ENCODE data around the gene SAMHD1.
"Not testable (repeated sequence)": the region's sequence is repeated elsewhere in the genome, so short reads cannot be mapped to it uniquely, and the experiment has no call there.

SAMHD1 gene

DNA sequence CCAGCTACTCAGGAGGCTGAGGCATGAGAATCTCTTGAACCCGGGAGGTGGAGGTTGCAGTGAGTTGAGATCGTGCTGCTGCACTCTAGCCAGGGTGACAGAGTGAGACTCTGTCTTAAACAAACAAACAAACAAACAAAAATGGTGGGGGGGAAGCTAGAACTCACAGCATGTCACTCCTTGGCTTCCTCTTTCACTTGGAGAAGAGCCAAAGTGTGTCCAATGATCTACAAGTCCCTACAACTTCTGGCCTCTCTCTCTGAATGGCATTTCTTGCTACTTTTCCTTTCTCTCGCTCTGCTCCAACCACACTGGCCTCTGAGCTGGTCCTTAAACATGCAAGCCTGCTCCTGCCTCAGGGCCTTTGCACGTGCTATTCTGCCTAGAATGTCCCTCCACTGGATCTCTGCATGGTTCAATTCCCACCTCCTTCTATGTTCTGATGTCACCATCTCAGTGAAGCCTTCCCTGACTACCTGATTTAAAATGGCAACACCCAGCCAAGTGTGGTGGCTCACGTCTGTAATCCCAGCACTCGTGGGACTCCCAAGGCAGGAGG, 67.5 kb downstream of the SAMHD1 start:
- CTCF ChIA-PET, result interaction anchor here (1.1 to 1.5 kb wide), 2 partner anchors 30 to 36 kb away, joined by 3 read pairs; no protein-coding TSS in a partner anchor
- no peak overlapping the region for H3K27ac Mint-ChIP-seq
- H3K4me1 Mint-ChIP-seq, result peaks cover 6% of the 10 kb centered on the region

GRCh38 chr20:36881888-36882287, 69.6 kb downstream of the SAMHD1 start:
- Mint-ChIP-seq H3K4me1 (peaks cover 3% of the 10 kb centered on the region), H3K27me3 (no peaks in the 10 kb centered on the region), H3K4me3 (no peak overlapping the region), H3K27ac (no peak overlapping the region), H3K36me3 (peaks cover 8% of the 10 kb centered on the region), H3K9me3 (no peaks in the 10 kb centered on the region)
- CTCF ChIA-PET, result interaction anchor here (0.6 to 1.8 kb wide), 4 partner anchors 46 to 237 kb away, joined by 3 to 7 read pairs (median 4); no protein-coding TSS in a partner anchor
- DNase-seq, result no peak

More for the DNA sequence above, 67.5 kb downstream of the SAMHD1 start:
- H3K27me3 Mint-ChIP-seq, result no peaks in the 10 kb centered on the region
- peaks cover 14% of the 10 kb centered on the region for H3K36me3 Mint-ChIP-seq
- DNase-seq, result no peak
- H3K9me3 Mint-ChIP-seq, result no peaks in the 10 kb centered on the region
- no peak overlapping the region for H3K4me3 Mint-ChIP-seq

- CTCF ChIA-PET, result interaction anchor here (1.4 kb wide), 1 partner anchor 73 kb away, joined by 4 read pairs; no protein-coding TSS in a partner anchor
- Mint-ChIP-seq H3K36me3 (peaks cover 5% of the 10 kb centered on the region), H3K4me3 (no peak overlapping the region), H3K4me1 (no peaks in the 10 kb centered on the region), H3K27me3 (no peaks in the 10 kb centered on the region), H3K27ac (no peak overlapping the region), H3K9me3 (no peaks in the 10 kb centered on the region)
- no peak for DNase-seq
Measured at GRCh38 chr20:36881331-36881730, 70.2 kb downstream of the SAMHD1 start.

DNA sequence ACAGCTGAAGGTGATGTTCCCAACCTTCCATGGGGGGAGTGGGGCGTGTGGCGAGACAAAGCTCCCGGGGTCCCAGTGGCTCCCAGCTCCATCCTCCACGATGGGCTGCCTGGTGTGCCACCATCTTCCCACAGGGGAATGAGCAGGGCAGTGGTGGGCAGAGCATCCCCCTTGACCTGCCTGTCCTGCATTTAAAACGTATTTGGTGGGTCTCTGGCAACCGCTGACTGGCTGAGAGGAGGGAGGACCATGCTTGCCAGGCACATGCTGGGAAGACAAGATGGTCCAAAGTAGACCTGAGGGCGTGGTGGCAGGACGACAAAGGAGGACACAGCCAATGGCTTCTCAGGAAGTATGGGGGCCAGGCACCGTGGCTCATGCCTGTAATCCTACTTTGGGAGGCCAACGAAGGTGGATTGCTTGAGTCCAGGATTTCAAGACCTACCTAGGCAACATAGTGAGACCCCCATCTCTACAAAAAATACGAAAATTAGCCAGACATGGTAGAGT, 70.7 kb downstream of the SAMHD1 start:
- Mint-ChIP-seq H3K27ac (no peak overlapping the region), H3K4me3 (no peak overlapping the region), H3K9me3 (no peaks in the 10 kb centered on the region), H3K4me1 (no peaks in the 10 kb centered on the region), H3K36me3 (peaks cover 5% of the 10 kb centered on the region), H3K27me3 (no peaks in the 10 kb centered on the region)
- no peak for DNase-seq
- CTCF ChIA-PET, result no interaction called here

DNA sequence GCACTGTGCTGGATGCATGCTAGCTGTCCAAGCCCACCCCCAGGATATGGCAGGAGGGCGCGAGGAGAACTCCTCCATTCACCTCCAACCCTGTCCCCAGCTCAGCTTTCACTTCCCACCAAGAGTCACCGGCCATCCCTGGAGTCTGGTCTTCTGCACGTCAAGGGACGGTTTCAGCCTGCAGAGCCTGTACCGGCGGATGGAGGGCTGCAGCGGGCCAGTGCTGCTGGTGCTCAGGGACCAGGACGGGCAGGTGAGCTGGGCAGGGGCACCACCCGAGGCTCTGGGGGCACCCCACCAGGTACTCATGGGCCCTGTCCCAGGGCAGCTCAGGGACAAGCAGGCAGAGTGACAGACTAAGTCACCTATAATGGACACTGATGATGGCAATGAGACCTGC, 72.6 kb downstream of the SAMHD1 start:
- Mint-ChIP-seq H3K27me3 (no peaks in the 10 kb centered on the region), H3K4me1 (no peaks in the 10 kb centered on the region), H3K27ac (no peak overlapping the region), H3K4me3 (no peak overlapping the region), H3K36me3 (peaks cover 2% of the 10 kb centered on the region), H3K9me3 (no peaks in the 10 kb centered on the region)
- DNase-seq, result no peak
- CTCF ChIA-PET, result no interaction called here

GRCh38 chr20:36876473-36876833, 75.1 kb downstream of the SAMHD1 start:
- CTCF ChIA-PET, result no interaction called here
- DNase-seq, result no peak
- H3K4me1 Mint-ChIP-seq, result no peaks in the 10 kb centered on the region
- H3K36me3 Mint-ChIP-seq, result no peaks in the 10 kb centered on the region
- H3K4me3 Mint-ChIP-seq, result no peak overlapping the region
- H3K27ac Mint-ChIP-seq, result no peak overlapping the region
- no peaks in the 10 kb centered on the region for H3K9me3 Mint-ChIP-seq
- H3K27me3 Mint-ChIP-seq, result peaks cover 17% of the 10 kb centered on the region

DNA sequence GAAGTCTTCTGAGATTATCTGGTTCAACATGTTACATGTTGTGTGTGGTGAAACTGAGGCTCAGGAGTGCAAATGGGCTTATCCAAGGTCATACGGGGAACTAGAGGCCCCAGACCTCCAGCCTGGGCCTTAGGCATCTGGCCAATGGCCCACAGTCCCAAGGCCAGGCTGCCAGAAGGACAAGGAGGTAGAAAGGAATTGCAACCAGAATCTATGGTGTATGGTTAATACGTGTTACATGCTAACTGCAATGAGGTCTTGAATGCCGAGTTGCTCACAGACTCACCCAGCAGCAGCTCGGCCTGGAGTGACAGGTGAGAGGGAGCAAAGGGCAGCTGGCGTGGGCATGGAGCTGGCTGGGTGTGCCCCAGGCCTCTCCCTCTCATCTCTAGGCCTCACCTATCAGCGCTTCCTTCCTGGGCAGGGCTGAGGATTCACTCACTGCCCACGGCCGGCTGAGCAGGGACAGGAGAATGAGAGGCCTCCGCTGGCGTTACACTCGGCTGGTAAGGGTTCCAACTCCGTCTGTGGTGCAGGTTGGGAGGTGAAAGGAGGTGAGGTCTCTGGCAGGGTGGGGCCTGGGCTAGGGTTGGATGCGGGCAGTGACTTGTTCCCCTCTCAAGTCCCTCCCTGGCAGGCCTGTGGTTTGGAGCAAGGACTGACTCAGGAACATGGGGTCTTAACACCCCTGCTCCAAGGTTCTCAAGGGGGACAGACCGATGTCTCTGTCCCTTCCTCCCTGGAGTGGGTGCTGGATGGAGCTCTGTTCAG, 75.6 kb downstream of the SAMHD1 start, which contains the start of gene TLDC2:
Gene TLDC2 (plus strand): TSS at position 437 of the 771 bp plus-strand sequence. CDS start 37 bp downstream, at position 474.
- no peak within 1 kb of the TSS for H3K27ac Mint-ChIP-seq

DNA sequence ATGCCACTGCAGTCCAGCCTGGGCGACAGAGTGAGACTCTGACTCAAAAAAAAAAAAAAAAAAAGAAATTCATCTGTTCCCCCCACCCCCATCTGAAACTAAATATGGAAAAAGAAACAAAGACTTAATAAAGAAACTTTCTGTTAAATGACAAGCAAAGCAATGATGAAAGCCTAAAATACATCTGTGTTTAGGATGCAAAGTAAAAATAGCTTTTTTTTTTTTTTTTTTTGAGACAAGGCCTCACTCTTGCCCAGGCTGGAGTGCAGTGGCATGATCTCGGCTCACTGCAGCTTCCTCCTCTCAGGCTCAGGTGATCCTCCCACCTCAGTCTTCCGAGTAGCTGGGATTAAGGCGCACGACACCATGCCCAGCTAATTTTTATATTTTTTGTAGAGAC, 76.4 kb downstream of the SAMHD1 start:
- DNase-seq, H3K27ac Mint-ChIP-seq, H3K36me3 Mint-ChIP-seq, H3K4me3 Mint-ChIP-seq, H3K4me1 Mint-ChIP-seq, H3K9me3 Mint-ChIP-seq, CTCF ChIA-PET: not testable (repeated sequence)
- H3K27me3 Mint-ChIP-seq, result peaks cover 22% of the 10 kb centered on the region

More for the DNA sequence above, 75.6 kb downstream of the SAMHD1 start, which contains the start of gene TLDC2:
- H3K4me1 Mint-ChIP-seq, result no peaks in the 10 kb centered on the region
- H3K36me3 Mint-ChIP-seq, result no peaks in the 10 kb centered on the region
- CTCF ChIA-PET, result no interaction called here
- H3K9me3 Mint-ChIP-seq, result no peaks in the 10 kb centered on the region
- H3K27me3 Mint-ChIP-seq, result peaks cover 20% of the 10 kb centered on the region
- DNase-seq, result no peak
- H3K4me3 Mint-ChIP-seq, result no peak within 1 kb of the TSS

DNA sequence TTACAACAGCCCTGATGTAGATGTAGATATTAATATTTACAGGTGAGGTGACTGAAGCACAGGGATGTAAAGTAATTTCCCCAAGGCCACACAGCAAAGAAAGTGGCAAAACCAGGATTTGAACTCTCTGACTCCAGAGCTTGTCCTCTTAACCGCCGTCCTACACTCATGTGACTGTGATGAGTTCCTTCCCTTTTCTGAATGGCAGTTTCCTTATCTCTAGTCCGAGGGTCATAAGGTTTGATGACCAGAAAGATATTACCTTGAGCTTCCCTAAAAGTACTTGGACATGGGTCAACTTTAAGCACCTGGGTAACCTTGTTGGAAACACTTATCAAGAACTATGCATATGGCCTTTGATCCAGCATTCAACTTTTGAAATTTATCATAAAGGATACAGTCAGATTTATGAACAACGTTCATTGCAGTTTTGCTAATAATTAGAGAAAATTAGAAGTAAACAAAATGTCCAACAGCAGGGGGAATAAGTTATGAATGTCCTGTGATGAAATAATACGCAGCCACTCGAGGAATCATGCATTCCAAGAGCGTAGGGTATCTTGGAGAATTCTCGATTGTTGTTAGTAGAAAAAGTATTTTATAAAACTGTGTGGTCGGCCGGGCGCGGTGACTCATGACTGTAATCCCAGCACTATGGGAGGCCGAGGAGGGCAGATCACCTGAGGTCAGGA, 77.9 kb downstream of the SAMHD1 start:
- H3K4me3 Mint-ChIP-seq, result no peak overlapping the region
- CTCF ChIA-PET, result interaction anchor here (0.5 to 1.8 kb wide), 3 partner anchors 10 to 315 kb away, joined by 3 to 8 read pairs (median 4); partner anchors contain the start of gene RAB5IF
- H3K9me3 Mint-ChIP-seq, result no peaks in the 10 kb centered on the region
- no peak overlapping the region for H3K27ac Mint-ChIP-seq
- H3K4me1 Mint-ChIP-seq, result no peaks in the 10 kb centered on the region
- H3K36me3 Mint-ChIP-seq, result no peaks in the 10 kb centered on the region
- peaks cover 27% of the 10 kb centered on the region for H3K27me3 Mint-ChIP-seq
- DNase-seq, result no peak

- peaks cover 34% of the 10 kb centered on the region for H3K27me3 Mint-ChIP-seq
- H3K36me3 Mint-ChIP-seq, result no peaks in the 10 kb centered on the region
- no peak overlapping the region for H3K4me3 Mint-ChIP-seq
- CTCF ChIA-PET, result interaction anchor here (0.5 to 1.8 kb wide), 4 partner anchors 9 to 314 kb away, joined by 3 to 8 read pairs (median 4); partner anchors contain the start of gene RAB5IF
- H3K4me1 Mint-ChIP-seq, result no peaks in the 10 kb centered on the region
- H3K9me3 Mint-ChIP-seq, result no peaks in the 10 kb centered on the region
- H3K27ac Mint-ChIP-seq, result no peak overlapping the region
- no peak for DNase-seq
Measured at GRCh38 chr20:36872852-36873251, 78.7 kb downstream of the SAMHD1 start.

DNA sequence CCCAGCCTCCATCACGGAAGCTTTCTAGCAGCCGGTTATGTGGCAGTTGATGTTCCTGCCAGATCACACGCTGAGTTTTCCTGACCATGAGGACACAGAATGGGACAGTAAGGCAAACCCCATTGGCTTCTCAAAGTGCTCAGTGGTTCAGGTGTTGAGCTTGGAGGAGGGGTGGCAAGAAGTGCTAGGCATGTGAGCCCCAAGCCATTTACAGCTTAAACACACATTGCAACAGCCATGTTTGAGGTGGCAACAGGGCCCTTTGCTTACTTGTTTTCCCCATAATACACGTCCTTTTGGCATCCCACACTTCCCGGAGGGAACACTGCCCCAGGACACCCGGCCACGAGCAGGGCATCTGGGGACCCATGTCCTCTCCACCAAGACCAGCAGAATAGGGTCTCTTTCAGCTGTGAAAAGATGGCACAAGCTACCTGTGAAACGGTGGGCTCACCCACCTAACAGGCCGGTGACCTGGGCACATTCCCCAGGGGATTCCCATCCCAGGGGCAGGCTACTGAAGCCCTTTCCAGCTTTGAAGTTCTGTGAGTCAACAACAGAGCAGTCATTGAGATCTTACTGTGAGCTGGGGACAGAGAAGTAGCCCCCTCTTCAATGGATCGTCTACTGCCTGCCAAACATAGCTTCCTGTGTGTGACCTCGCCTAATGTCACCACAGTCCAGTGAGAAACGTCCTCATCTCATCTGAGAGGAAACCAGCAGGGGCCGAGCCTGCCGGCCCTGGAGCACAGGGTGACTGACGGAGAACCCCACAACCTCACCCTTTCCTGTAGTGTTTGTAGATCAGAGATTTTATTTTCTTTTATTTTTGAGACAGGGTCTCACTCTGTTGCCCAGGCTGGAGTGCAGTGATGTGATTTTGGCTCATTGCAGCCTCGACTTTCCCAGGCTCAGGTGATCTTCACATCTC, 79.6 kb downstream of the SAMHD1 start:
- no peak for DNase-seq
- Mint-ChIP-seq H3K36me3 (no peaks in the 10 kb centered on the region), H3K27ac (no peak overlapping the region), H3K4me3 (no peak overlapping the region), H3K4me1 (no peaks in the 10 kb centered on the region), H3K27me3 (peaks cover 39% of the 10 kb centered on the region), H3K9me3 (no peaks in the 10 kb centered on the region)
- CTCF ChIA-PET, result interaction anchor here (1.8 to 1.9 kb wide), 2 partner anchors 8 to 63 kb away, joined by 5 to 8 read pairs; a partner anchor contains a TSS

GRCh38 chr20:36866681-36867495, 84.6 kb downstream of the SAMHD1 start:
- no peaks in the 10 kb centered on the region for H3K9me3 Mint-ChIP-seq
- no peak overlapping the region for H3K27ac Mint-ChIP-seq
- DNase-seq, result no peak
- no peaks in the 10 kb centered on the region for H3K36me3 Mint-ChIP-seq
- peaks cover 14% of the 10 kb centered on the region for H3K4me1 Mint-ChIP-seq
- H3K27me3 Mint-ChIP-seq, result peaks cover 68% of the 10 kb centered on the region
- CTCF ChIA-PET, result interaction anchor here (1.3 to 1.4 kb wide), 3 partner anchors 31 to 93 kb away, joined by 3 to 7 read pairs (median 5); partner anchors contain the start of gene DSN1
- H3K4me3 Mint-ChIP-seq, result no peak overlapping the region

DNA sequence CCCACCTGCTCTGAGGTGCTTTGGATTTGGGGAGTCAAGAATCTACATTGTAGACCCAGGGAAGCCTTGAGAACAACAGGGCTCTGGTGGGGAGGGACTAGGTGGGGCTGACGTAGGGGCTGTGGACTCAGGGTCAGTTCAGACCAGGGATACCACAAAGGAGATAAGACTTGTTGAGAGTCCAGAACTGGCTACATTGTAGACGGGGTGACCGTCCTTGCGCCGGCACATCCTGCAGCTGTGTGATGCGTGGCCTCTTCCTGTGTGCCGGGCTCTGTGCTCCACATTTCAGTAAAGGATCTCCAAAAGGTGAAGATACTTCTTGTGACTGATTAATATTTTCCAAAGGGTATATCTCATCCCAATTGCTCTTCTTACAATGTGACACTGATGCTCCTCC, 85.3 kb downstream of the SAMHD1 start:
- CTCF ChIA-PET, result interaction anchor here (1.4 kb wide), 2 partner anchors 57 to 92 kb away, joined by 3 to 7 read pairs; partner anchors contain the start of gene DSN1
- Mint-ChIP-seq H3K9me3 (no peaks in the 10 kb centered on the region), H3K36me3 (no peaks in the 10 kb centered on the region), H3K27ac (no peak overlapping the region), H3K4me1 (peaks cover 14% of the 10 kb centered on the region), H3K27me3 (peaks cover 68% of the 10 kb centered on the region), H3K4me3 (no peak overlapping the region)
- no peak for DNase-seq
